ENCODE data around the gene TTYH3.

TTYH3 gene

GRCh38 chr7:2662273-2663120, 30.7 kb downstream of the TTYH3 start (continued):
- no peak for TF ChIP-seq ZBTB49 (tag by site-specific recombination; IDR thresholded peaks at IDR 0.05; ENCODE audit: low read depth)
- TF ChIP-seq HOXD13 (CRISPR knock-in tag; IDR thresholded peaks at IDR 0.05; ENCODE audit: borderline replicate concordance), result no peak
- no peak for TF ChIP-seq ZNF645 (tag by site-specific recombination; IDR thresholded peaks at IDR 0.05)
- no peak for TF ChIP-seq TCF7L2 (IDR thresholded peaks at IDR 0.05; ENCODE audit: borderline replicate concordance, low read depth, low read length)
- no peak for TF ChIP-seq ATF2 (tag by site-specific recombination; IDR thresholded peaks at IDR 0.05; ENCODE audit: low read depth)

GRCh38 chr7:2663121-2663886, 31.5 kb downstream of the TTYH3 start:
- H3K27ac ChIP-seq (ENCODE audit: extremely low read depth, low read depth, low read length), result no peak overlapping the region
- H3K9me3 ChIP-seq (ENCODE audit: control insufficient read depth, insufficient read depth, low read depth, low read length), result no peaks in the 10 kb centered on the region
- no peak overlapping the region for H3K4me3 ChIP-seq (ENCODE audit: low read depth, low read length)
- no peaks in the 10 kb centered on the region for H3K4me1 ChIP-seq (ENCODE audit: control insufficient read depth, insufficient read depth, low read length)
- ChIA-PET POLR2A (no interaction called here), CTCF (interaction anchor here (0.5 to 0.7 kb wide), 2 partner anchors 558 to 1108 kb away, joined by 3 read pairs; no protein-coding TSS in a partner anchor)
- peaks cover 0 to 4% of the 10 kb centered on the region in 2 experiments; a peak in 1 of 3 replicates for H3K36me3 ChIP-seq (ENCODE audit: control insufficient read depth in 2 of 2, insufficient read depth in 1 of 2, low read length in 2 of 2)
- no peak for TF ChIP-seq ZXDB (tag by site-specific recombination; IDR thresholded peaks at IDR 0.05)
- no peak for TF ChIP-seq ZBTB21 (tag by site-specific recombination; IDR thresholded peaks at IDR 0.05)
- TF ChIP-seq ZNF239 (tag by site-specific recombination; IDR thresholded peaks at IDR 0.05), result no peak
- no peak for TF ChIP-seq SCRT1 (tag by site-specific recombination; IDR thresholded peaks at IDR 0.05; ENCODE audit: borderline replicate concordance)
- no peak for TF ChIP-seq GLI4 (tag by site-specific recombination; IDR thresholded peaks at IDR 0.05)
- TF ChIP-seq ZFP69B (tag by site-specific recombination; IDR thresholded peaks at IDR 0.05), result no peak
- TF ChIP-seq ZNF354C (tag by site-specific recombination; IDR thresholded peaks at IDR 0.05; ENCODE audit: borderline replicate concordance, low read depth), result no peak
- no peak for TF ChIP-seq OSR2 (tag by site-specific recombination; IDR thresholded peaks at IDR 0.05)
- TF ChIP-seq ZNF280D (tag by site-specific recombination; IDR thresholded peaks at IDR 0.05), result no peak
- no peak for TF ChIP-seq MEIS1 (CRISPR knock-in tag; IDR thresholded peaks at IDR 0.05; ENCODE audit: borderline replicate concordance)

All from HEK293 (cell line).